GM12878 (cell line): ENCODE measurements around the gene BMP8B. TPM values are rescaled to one million over a fixed set of nuclear protein-coding genes. Genes with fewer than 3 reads are reported as not detected.

ENCODE experiments used
- ATAC-seq: fragments of 200-7000 bp; cut with Tn5 transposase; 3 replicates; pipeline ENCODE4 v1.9.1; 2020; ENCODE audit warnings: mild to moderate bottlenecking, moderate library complexity
- BruUV-seq: library from RNA; stranded (reverse); fragments of 400-500 nt; replicated peaks from 2 replicates; lab custom pipeline; 2021; lab: Mats Ljungman, UMichigan
- CTCF ChIA-PET: fragments of 300-600 bp; sonication (Branson Sonifier 250); formaldehyde crosslinking; extraction: SDS; loops from one replicate; lab custom pipeline; 2021; ENCODE audit warnings: inconsistent platforms; lab: Yijun Ruan, JAX
- POLR2A ChIA-PET: fragments of 350-600 bp; formaldehyde crosslinking; extraction: SDS; loops from one replicate; lab custom pipeline; 2021; ENCODE audit warnings: inconsistent platforms; lab: Charles Lee
- RAD21 ChIA-PET: fragments of 300-600 bp; sonication (Branson Sonifier 250); formaldehyde crosslinking; loops from one replicate; lab custom pipeline; 2023; ENCODE audit warnings: antibody characterized with exemption; ENCODE audit not compliant: unreplicated experiment; lab: Charles Lee
- SMC1A ChIA-PET: fragments of 300-600 bp; sonication (Branson Sonifier 250); formaldehyde crosslinking; loops from one replicate; lab custom pipeline; 2023; ENCODE audit not compliant: unreplicated experiment, uncharacterized antibody; lab: Charles Lee
- DNase-seq: peaks from one replicate; pipeline ENCODE4 v3.0.0-alpha.2; 2011; ENCODE audit warnings: low read depth, low spot score
- FAIRE-seq: peaks from 3 replicates; lab custom pipeline; 2011; peaks lifted over from hg19 to GRCh38; lab: Jason Lieb, UNC
- H2AFZ ChIP-seq: 2 replicates; pipeline ENCODE4 v1.6.0; 2011; ENCODE audit warnings: low read depth, low read length, control low read depth; ENCODE audit not compliant: control insufficient read depth
- H3K27ac ChIP-seq: 2 replicates; pipeline ENCODE4 v1.5.1; 2011; ENCODE audit warnings: control low read depth; ENCODE audit not compliant: control insufficient read depth, insufficient read depth
- H3K27me3 ChIP-seq, 2 experiments: replicated peaks in 1 of 2; 2 replicates each; pipeline versions ENCODE4 v1.6.0 to v1.6.1; 2011; ENCODE audit warnings: low read length in 1 of 2; ENCODE audit not compliant: control insufficient read depth in 2 of 2, insufficient read depth in 2 of 2
- H3K36me3 ChIP-seq, 2 experiments: 2 replicates each; pipeline ENCODE4 v1.5.1; 2011; ENCODE audit warnings: low read length in 1 of 2; ENCODE audit not compliant: control insufficient read depth in 2 of 2, insufficient read depth in 2 of 2
- H3K4me1 ChIP-seq: 2 replicates; pipeline ENCODE4 v1.6.1; 2011; ENCODE audit warnings: mild to moderate bottlenecking, low read length, moderate library complexity, mixed read lengths; ENCODE audit not compliant: control insufficient read depth, insufficient read depth
- H3K4me2 ChIP-seq: 2 replicates; pipeline ENCODE4 v1.6.0; 2011; ENCODE audit warnings: control low read depth; ENCODE audit not compliant: control insufficient read depth, insufficient read depth
- H3K4me3 ChIP-seq: fragments of 200-600 bp; sonication (generic); 2 replicates; pipeline ENCODE4 v1.5.1; 2016
- H3K79me2 ChIP-seq: 2 replicates; pipeline ENCODE4 v1.6.0; 2011; ENCODE audit warnings: low read length; ENCODE audit not compliant: control insufficient read depth, insufficient read depth
- H3K9ac ChIP-seq: 2 replicates; pipeline ENCODE4 v1.8.0; 2011; ENCODE audit warnings: low read length, control low read depth, mixed read lengths; ENCODE audit not compliant: control insufficient read depth, insufficient read depth
- H3K9me3 ChIP-seq: replicated peaks from 3 replicates; pipeline ENCODE4 v1.5.1; 2011; ENCODE audit warnings: mild to moderate bottlenecking, low read length; ENCODE audit not compliant: control insufficient read depth, insufficient read depth
- H4K20me1 ChIP-seq: 2 replicates; pipeline ENCODE4 v1.6.0; 2011; ENCODE audit not compliant: control insufficient read depth, insufficient read depth
- ASH2L ChIP-seq: fragments of 300-600, 200-600 bp; sonication (generic); IDR thresholded peaks from 2 replicates; pipeline ENCODE4 v1.6.1; 2017; ENCODE audit warnings: low read depth, mild to moderate bottlenecking, borderline replicate concordance
- ATF3 ChIP-seq: IDR thresholded peaks from 2 replicates; pipeline ENCODE4 v1.6.1; 2011; ENCODE audit warnings: low read depth, mild to moderate bottlenecking, low read length, moderate library complexity, borderline replicate concordance; ENCODE audit errors: extremely low read depth
- BHLHE40 ChIP-seq, 2 experiments: fragments of 450-650 bp in 1 of 2; IDR thresholded peaks; 2 replicates each; pipeline ENCODE4 v1.6.1; 2011 to 2017; ENCODE audit warnings: low read depth in 2 of 2, borderline replicate concordance in 1 of 2, improper control_type of control experiment in 1 of 2, low read length in 1 of 2, mild to moderate bottlenecking in 1 of 2
- CBX3 ChIP-seq: fragments of 200-600 bp; sonication (generic); IDR thresholded peaks from 2 replicates; pipeline ENCODE4 v1.6.1; 2016; ENCODE audit warnings: low read depth, borderline replicate concordance
- FOXK2 ChIP-seq: fragments of 450-650 bp; IDR thresholded peaks from 2 replicates; pipeline ENCODE4 v1.6.1; 2017; ENCODE audit warnings: mild to moderate bottlenecking, moderate library complexity
- IKZF2 ChIP-seq, 2 experiments: fragments of 450-650 bp; IDR thresholded peaks; 2 replicates each; pipeline ENCODE4 v1.6.1; 2017; ENCODE audit warnings: mild to moderate bottlenecking in 2 of 2, moderate library complexity in 2 of 2
- IRF5 ChIP-seq: fragments of 450-650 bp; IDR thresholded peaks from 2 replicates; pipeline ENCODE4 v1.6.1; 2017; ENCODE audit warnings: borderline replicate concordance
- JUNB ChIP-seq: IDR thresholded peaks from 2 replicates; pipeline ENCODE4 v1.6.1; 2016; ENCODE audit warnings: antibody characterized with exemption, mild to moderate bottlenecking
- NR2C2 ChIP-seq: IDR thresholded peaks from 2 replicates; pipeline ENCODE4 v1.6.1; 2011; ENCODE audit warnings: borderline replicate concordance, low read depth; ENCODE audit not compliant: control insufficient read depth, insufficient read length
- PBX3 ChIP-seq: IDR thresholded peaks from 2 replicates; pipeline ENCODE4 v1.6.1; 2011; ENCODE audit warnings: mild to moderate bottlenecking, low read depth, low read length, moderate library complexity; ENCODE audit not compliant: insufficient replicate concordance
- SMAD1 ChIP-seq: fragments of 450-650 bp; IDR thresholded peaks from 2 replicates; pipeline ENCODE4 v1.6.1; 2018; ENCODE audit warnings: mild to moderate bottlenecking, low read depth; ENCODE audit not compliant: partially characterized antibody
- SREBF1 ChIP-seq: IDR thresholded peaks from 2 replicates; pipeline ENCODE4 v1.6.1; 2012; ENCODE audit warnings: mild to moderate bottlenecking, low read length
- TARDBP ChIP-seq: IDR thresholded peaks from 2 replicates; pipeline ENCODE4 v1.6.1; 2016; ENCODE audit warnings: borderline replicate concordance
- TCF3 ChIP-seq: IDR thresholded peaks from 2 replicates; pipeline ENCODE4 v1.6.1; 2012; ENCODE audit warnings: low read depth, mild to moderate bottlenecking, low read length, borderline replicate concordance; ENCODE audit not compliant: insufficient read depth
- ZBTB11 ChIP-seq: fragments of 450-650 bp; formaldehyde crosslinking; IDR thresholded peaks from 2 replicates; pipeline ENCODE4 v1.5.0; 2022; ENCODE audit warnings: mild to moderate bottlenecking, missing genetic modification characterization
- ZNF274 ChIP-seq: IDR thresholded peaks from one replicate; pipeline ENCODE4 v1.8.0; 2011; ENCODE audit not compliant: insufficient read length, insufficient read depth
- ZNF384 ChIP-seq: IDR thresholded peaks from 2 replicates; pipeline ENCODE4 v1.6.1; 2012; ENCODE audit warnings: low read depth, mild to moderate bottlenecking, low read length, improper control_type of control experiment, borderline replicate concordance
- WGBS: methylation state at CpG from one replicate; pipeline ENCODE4 v1.1.6; 2016; ENCODE audit warnings: low lambda C conversion rate; ENCODE audit not compliant: insufficient replicate concordance, insufficient coverage; ENCODE audit errors: missing lambda C conversion rate; 5-methylcytosine and 5-hydroxymethylcytosine counted together
- in situ Hi-C: fragments of 300-500 bp; cut with MboI; formaldehyde crosslinking; loops from 9 replicates; pipeline ENCODE4 v1.14.3; 2018; ENCODE audit warnings: mixed read lengths
- intact Hi-C: fragments of 100-400 bp; cut with micrococcal nuclease; formaldehyde crosslinking; loops from one replicate; pipeline ENCODE4 v1.14.2; 2022; ENCODE audit not compliant: unreplicated experiment
- polyA plus RNA-seq, 11 experiments: library from polyadenylated mRNA; depleted of rRNA in 4 of 11; unstranded in 6 of 11; stranded (reverse) in 5 of 11; fragments of >200 nt; fragmentation: Nextera tagmentation in 4 of 11; fragmentation: Illumina TruSeq in 1 of 11; extraction: Ambion mirVana in 4 of 11; extraction: Trizol in 1 of 11; gene quantifications; 1 replicate in 1 of 11; 2 replicates in 10 of 11; pipeline versions ENCODE4 v1.2.1 to v1.2.3, GENCODE V29; 2011 to 2016; ENCODE audit warnings: inconsistent platforms in 2 of 11, missing spikeins in 2 of 11, low read depth in 1 of 11
- total RNA-seq, 4 experiments: library from RNA; depleted of rRNA in 3 of 4; stranded (reverse); fragments of >200 nt in 3 of 4; fragmentation: Illumina TruSeq in 1 of 4; extraction: Trizol in 1 of 4; gene quantifications; 2 replicates each; pipeline versions ENCODE4 v1.2.1 to v1.2.3, GENCODE V29; 2013 to 2021

The BMP8B gene
- total and polyA plus RNA-seq, 10 of the 15 experiments (the other 5 are each of a cell fraction or from before 2014, with no cell fraction given), result 0.09 to 1.2 (median 0.52) TPM

GRCh38 chr1:39819091-39819812 is 30.6 kb upstream of the BMP8B start:
- Histone ChIP-seq H3K9me3 (no peaks in the 10 kb centered on the region), H3K79me2 (no peaks in the 10 kb centered on the region), H3K36me3 (no peaks in the 10 kb centered on the region), H3K4me1 (peaks cover 18% of the 10 kb centered on the region), H2AFZ (no peak overlapping the region), H3K4me3 (no peak overlapping the region), H3K4me2 (no peak overlapping the region), H3K27ac (no peak overlapping the region), H3K9ac (no peak overlapping the region), H3K27me3 (no peaks in the 10 kb centered on the region), H4K20me1 (no peaks in the 10 kb centered on the region)
- ChIA-PET SMC1A (interaction anchor here (0.7 to 1.4 kb wide), 4 partner anchors 23 to 213 kb away, joined by 3 to 4 read pairs (median 3); partner anchors contain the start of gene MYCL), CTCF (interaction anchor here (0.7 to 7.2 kb wide), 7 partner anchors 20 to 213 kb away, joined by 3 to 110 read pairs (median 4); partner anchors contain the start of gene MYCL), RAD21 (interaction anchor here (1.4 kb wide), 1 partner anchor 83 kb away, joined by 13 read pairs; the partner anchor contains the start of gene MYCL), POLR2A (interaction anchor here (0.8 kb wide), 1 partner anchor 58 kb away, joined by 4 read pairs; no protein-coding TSS in a partner anchor)
- no peak for ATAC-seq
- in situ Hi-C loops (no loop called here), intact Hi-C loops (no loop called here)
- no peak for DNase-seq
- no peak for FAIRE-seq
- no TSS peak for BruUV-seq
- TF ChIP-seq ZNF384 (no peak), ATF3 (no peak), PBX3 (no peak), BHLHE40 (IDR thresholded peaks at IDR 0.05; ENCODE audit: borderline replicate concordance in 1 of 2, low read depth in 2 of 2, low read length in 1 of 2) (no peak), JUNB (no peak), CBX3 (no peak), IKZF2 (IDR thresholded peaks at IDR 0.05) (no peak), FOXK2 (no peak), IRF5 (no peak), SREBF1 (no peak), TARDBP (no peak), ZNF274 (no peak), SMAD1 (no peak), ASH2L (no peak), ZBTB11 (no peak), TCF3 (no peak), NR2C2 (no peak)
- 86% methylated on average over 22 of the region's 22 CpGs for WGBS
